ENCODE measurements around the gene FRMD3.

GRCh38 chr9:83209188-83209731 lies 328.9 kb downstream of the FRMD3 start:
- TF ChIP-seq CTCF (IDR thresholded peaks at IDR 0.05) (no peak), POLR2A (IDR thresholded peaks at IDR 0.05) (no peak)

Data from thyroid gland (tissue), 4 donors.